Effector memory CD8-positive, alpha-beta T cell (primary cell): ENCODE results near the gene CAD.
"Not testable (repeated sequence)": the region's sequence is repeated elsewhere in the genome, so short reads cannot be mapped to it uniquely, and the experiment has no call there.

Source experiments
- ATAC-seq: fragments of 150-1000 bp; cut with Tn5 transposase; replicated peaks from 2 replicates; pipeline ENCODE4 v1.10.0; 2021; ENCODE audit warnings: mild to moderate bottlenecking, moderate library complexity
- DNase-seq, 3 experiments: peaks; one replicate each; pipeline ENCODE4 v3.0.0; 2021
- H3K27ac Mint-ChIP-seq, 2 donors: one replicate each; pipeline ENCODE4 v1.8.0; 2022; ENCODE audit warnings: mild to moderate bottlenecking in 2 of 2, mixed read lengths in 2 of 2, moderate library complexity in 2 of 2
- H3K27me3 Mint-ChIP-seq, 2 donors: one replicate each; pipeline ENCODE4 v1.8.0; 2022; ENCODE audit warnings: mixed read lengths in 2 of 2
- H3K36me3 Mint-ChIP-seq: one replicate; pipeline ENCODE4 v1.8.0; 2022; ENCODE audit warnings: mild to moderate bottlenecking, moderate library complexity, mixed read lengths; ENCODE audit not compliant: insufficient read depth
- H3K4me1 Mint-ChIP-seq, 2 donors: one replicate each; pipeline ENCODE4 v1.8.0; 2022; ENCODE audit warnings: low read depth in 2 of 2, mixed read lengths in 2 of 2
- H3K4me3 Mint-ChIP-seq, 2 donors: one replicate each; pipeline ENCODE4 v1.8.0; 2022; ENCODE audit warnings: mild to moderate bottlenecking in 2 of 2, mixed read lengths in 2 of 2, moderate library complexity in 2 of 2
- H3K9me3 Mint-ChIP-seq, 2 donors: one replicate each; pipeline ENCODE4 v1.8.0; 2022; ENCODE audit warnings: mixed read lengths in 2 of 2

The CAD gene

DNA sequence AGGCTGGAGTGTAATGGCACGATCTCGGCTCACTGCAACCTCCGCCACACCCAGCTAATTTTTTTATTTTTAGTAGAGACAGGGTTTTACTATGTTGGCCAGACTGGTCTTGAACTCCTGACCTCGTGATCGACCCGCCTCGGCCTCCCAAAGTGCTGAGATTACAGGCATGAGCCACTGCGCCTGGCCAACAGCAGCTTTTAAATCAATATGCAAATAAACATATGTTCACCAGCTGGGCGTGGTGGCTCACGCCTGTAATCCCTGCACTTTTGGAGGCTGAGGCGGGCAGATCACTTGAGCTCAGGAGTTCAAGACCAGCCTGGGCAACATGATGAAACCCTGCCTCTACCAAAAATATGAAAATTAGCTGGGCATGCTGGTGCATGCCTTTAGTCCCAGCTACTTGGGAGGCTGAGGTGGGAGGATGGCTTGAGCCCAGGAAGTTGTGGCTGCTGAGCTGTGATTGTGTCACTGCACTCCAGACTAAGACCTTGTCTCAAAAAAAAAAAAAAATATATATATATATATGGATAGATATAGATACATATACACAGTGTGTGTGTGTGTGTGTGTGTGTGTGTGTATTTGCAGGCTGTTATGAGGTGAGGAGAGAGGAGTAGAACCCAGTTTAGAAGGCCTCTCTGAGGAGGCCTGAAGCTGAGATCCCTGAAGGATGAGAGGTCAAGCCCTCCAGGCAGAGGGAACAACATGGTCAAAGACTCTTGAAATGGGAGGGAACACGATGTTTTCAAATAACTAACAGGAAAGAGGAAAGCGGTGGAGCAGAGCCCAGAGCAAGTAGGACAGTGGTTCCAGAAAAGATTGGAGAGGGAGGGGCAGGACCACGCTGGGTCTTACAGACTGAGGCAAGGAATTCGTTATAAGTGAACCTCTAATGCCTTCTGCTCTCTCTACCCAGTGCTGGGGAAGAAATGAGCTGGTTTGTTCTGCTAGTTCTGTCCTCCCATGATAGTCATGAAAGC is 55.7 kb downstream of the CAD start:
- H3K36me3 Mint-ChIP-seq, H3K9me3 Mint-ChIP-seq, H3K27ac Mint-ChIP-seq, H3K4me3 Mint-ChIP-seq, H3K4me1 Mint-ChIP-seq, ATAC-seq, DNase-seq: not testable (repeated sequence)
- H3K27me3 Mint-ChIP-seq, result peaks cover 37 to 49% of the 10 kb centered on the region in 2 donors

DNA sequence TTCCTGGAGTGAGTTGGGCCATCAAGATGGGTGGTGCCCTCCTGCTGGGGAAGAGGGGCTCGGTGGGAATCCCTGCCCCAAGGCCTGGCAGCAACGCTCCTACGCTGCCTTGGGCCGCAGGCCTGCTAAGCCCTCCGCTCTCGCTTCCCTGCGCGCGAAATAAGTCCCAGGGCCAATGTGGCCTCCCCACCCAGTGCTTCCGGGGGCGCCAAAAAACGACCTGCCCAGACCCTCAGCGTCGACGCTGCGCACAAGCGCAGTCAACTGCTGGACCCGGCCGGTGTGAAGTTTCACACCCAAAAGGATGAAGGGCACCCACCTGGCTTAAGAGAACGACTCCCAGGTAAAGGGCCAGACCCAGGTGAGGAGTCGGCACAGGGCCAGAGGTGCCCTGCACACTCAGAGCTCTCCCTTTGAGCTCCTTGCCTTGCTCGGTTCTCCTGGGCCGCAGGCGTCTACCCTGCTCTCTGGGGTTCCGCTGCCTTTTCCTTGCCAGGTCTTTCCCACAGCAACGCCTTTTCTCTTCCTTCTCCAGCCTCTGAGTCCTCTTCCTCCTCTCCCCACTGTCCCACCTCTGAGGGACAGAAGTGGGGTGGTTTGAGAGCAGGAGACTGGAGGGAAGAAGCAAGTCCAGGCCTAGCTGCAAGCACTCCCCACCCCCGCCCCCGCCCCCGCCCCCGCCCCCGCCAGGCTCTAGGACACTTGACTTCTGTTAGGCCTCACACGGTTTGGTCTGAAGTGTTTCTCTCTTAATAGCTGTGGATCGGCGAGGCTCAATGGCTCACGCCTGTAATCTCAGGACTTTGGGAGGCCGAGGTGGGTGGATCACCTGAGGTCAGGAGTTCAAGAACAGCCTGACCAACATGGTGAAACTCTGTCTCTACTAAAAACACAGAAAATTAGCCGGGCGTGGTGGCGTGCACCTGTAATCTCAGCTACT is 58.3 kb downstream of the CAD start, which contains the start of gene DNAJC5G:
TSS of gene DNAJC5G (plus strand) at position 223 of the 940 bp plus-strand sequence. CDS start 1,296 bp downstream, outside the sequence.
- no peaks in the 10 kb centered on the region for H3K9me3 Mint-ChIP-seq
- ATAC-seq (no peak), DNase-seq (no peak)
- H3K36me3 Mint-ChIP-seq, result no peaks in the 10 kb centered on the region
- H3K4me1 Mint-ChIP-seq, result no peaks in the 10 kb centered on the region
- H3K27ac Mint-ChIP-seq, result no peak within 1 kb of the TSS
- H3K27me3 Mint-ChIP-seq, result peaks cover 38 to 65% of the 10 kb centered on the region in 2 donors
- no peak within 1 kb of the TSS for H3K4me3 Mint-ChIP-seq

DNA sequence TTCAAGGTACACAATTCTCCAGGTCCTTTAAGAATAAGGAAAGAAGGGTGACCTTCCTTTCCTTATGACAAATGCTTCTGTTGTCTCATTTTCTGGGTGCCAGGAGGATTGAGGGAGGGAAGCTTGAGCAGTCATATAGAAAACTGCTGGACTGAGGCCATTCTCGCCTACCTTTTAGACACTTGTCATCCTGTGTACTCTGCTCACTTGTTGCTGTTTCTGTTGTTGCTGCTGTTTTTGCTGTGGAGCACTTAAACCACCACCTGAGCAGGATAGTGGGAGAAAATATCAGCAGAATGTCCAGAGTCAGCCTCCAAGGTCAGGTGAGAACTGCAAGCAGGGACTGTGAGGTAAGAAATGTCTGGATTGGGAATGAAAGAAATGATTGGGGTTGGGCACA is 60.8 kb downstream of the CAD start:
- ATAC-seq (no peak), DNase-seq (no peak)
- Mint-ChIP-seq H3K27ac (no peak overlapping the region), H3K4me3 (no peak overlapping the region), H3K4me1 (no peaks in the 10 kb centered on the region), H3K27me3 (peaks cover 55 to 86% of the 10 kb centered on the region in 2 donors), H3K9me3 (no peaks in the 10 kb centered on the region), H3K36me3 (no peaks in the 10 kb centered on the region)

GRCh38 chr2:27280826-27281225 is 63.7 kb downstream of the CAD start:
- Mint-ChIP-seq H3K36me3 (no peaks in the 10 kb centered on the region), H3K27me3 (peaks cover 41 to 83% of the 10 kb centered on the region in 2 donors), H3K4me1 (no peaks in the 10 kb centered on the region), H3K4me3 (no peak overlapping the region), H3K27ac (no peak overlapping the region), H3K9me3 (no peaks in the 10 kb centered on the region)
- no peak for DNase-seq
- no peak for ATAC-seq

DNA sequence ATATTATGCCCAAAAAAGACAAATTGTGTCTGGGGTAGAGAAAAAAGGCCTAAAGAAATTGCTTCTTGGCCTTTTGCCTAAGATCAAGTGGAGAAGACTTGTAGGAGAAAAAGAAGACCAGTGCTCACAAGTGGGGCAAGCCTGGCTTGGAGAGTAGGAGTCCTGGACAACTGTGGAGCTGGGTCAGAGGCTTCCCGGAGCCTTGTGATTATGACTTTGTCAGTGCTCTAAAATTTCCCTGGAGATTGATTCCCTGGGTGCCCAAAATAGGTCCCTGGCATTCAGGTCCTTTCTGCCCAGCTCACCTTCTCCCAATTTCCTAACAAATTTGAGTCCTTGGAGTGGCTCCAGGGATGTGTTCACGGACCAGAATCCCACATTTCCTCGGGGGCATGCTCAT is 64.3 kb downstream of the CAD start:
- no peaks in the 10 kb centered on the region for H3K9me3 Mint-ChIP-seq
- ATAC-seq, result no peak
- DNase-seq, result no peak
- H3K36me3 Mint-ChIP-seq, result no peaks in the 10 kb centered on the region
- H3K4me3 Mint-ChIP-seq, result no peak overlapping the region
- H3K27me3 Mint-ChIP-seq, result peaks cover 41 to 77% of the 10 kb centered on the region in 2 donors
- no peaks in the 10 kb centered on the region for H3K4me1 Mint-ChIP-seq
- no peak overlapping the region for H3K27ac Mint-ChIP-seq

- H3K27me3 Mint-ChIP-seq, result peaks cover 45 to 78% of the 10 kb centered on the region in 2 donors
- ATAC-seq (no peak), DNase-seq (no peak)
- H3K9me3 Mint-ChIP-seq, result no peaks in the 10 kb centered on the region
- H3K4me3 Mint-ChIP-seq, result no peak within 1 kb of the TSS
- H3K36me3 Mint-ChIP-seq, result no peaks in the 10 kb centered on the region
- H3K4me1 Mint-ChIP-seq, result no peaks in the 10 kb centered on the region
- H3K27ac Mint-ChIP-seq, result no peak within 1 kb of the TSS
These were observed 64.8 kb downstream of the CAD start, which contains the start of gene TRIM54 for GRCh38 chr2:27281855-27282559. TSS of gene TRIM54 (plus strand) at chr2:27282429. CDS start at chr2:27282732, 303 bp downstream.

DNA sequence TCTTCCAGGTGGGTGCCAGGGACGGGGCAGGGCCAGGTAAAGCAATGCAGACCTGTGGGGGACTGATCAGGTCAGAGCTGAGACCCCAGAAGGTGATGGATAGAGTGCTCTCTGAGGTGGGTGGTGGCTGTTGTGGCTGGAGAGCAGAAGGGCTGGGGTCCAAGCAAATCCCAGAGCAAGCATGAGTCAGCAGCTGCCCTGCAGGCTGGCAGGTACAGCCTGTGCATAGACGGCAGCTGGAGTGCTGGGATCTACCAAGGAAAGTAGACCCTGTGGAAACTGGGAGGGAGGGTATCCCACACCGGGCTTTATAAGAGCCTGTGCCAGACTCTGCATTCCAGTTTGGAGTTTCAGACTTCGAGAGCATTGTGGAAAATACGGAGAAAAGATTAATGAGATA is 65.7 kb downstream of the CAD start:
- Mint-ChIP-seq H3K27ac (no peak overlapping the region), H3K4me1 (no peaks in the 10 kb centered on the region), H3K4me3 (no peak overlapping the region), H3K9me3 (no peaks in the 10 kb centered on the region), H3K36me3 (no peaks in the 10 kb centered on the region), H3K27me3 (peaks cover 38 to 78% of the 10 kb centered on the region in 2 donors)
- ATAC-seq (no peak), DNase-seq (no peak)

- peaks cover 27 to 75% of the 10 kb centered on the region in 2 donors for H3K27me3 Mint-ChIP-seq
These were observed 67.8 kb downstream of the CAD start for GRCh38 chr2:27284996-27285395.

DNA sequence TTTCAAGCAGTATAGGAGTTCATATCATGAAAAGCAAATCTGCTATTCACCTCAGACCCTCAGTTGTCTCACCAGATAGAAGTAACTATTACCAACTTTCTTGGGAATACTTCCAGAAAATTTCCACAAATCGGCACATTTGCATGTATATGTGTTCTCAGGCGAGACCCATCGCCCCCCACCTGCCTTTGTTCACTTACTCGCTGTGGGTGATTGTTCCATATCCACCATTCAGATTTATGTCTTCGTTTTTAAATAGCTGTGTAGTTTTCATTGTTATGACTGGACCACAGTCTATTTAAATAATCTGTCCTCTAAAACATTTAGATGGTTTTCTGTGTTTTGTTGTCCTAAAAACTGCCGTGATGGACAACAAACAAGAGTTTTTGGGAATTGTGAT is 68.3 kb downstream of the CAD start:
- Mint-ChIP-seq H3K36me3 (no peaks in the 10 kb centered on the region), H3K27me3 (peaks cover 27 to 73% of the 10 kb centered on the region in 2 donors), H3K4me1 (no peaks in the 10 kb centered on the region), H3K4me3 (no peak overlapping the region), H3K27ac (no peak overlapping the region), H3K9me3 (no peaks in the 10 kb centered on the region)
- DNase-seq, result no peak
- ATAC-seq, result no peak

More at GRCh38 chr2:27284996-27285395, 67.8 kb downstream of the CAD start:
- ATAC-seq (no peak), DNase-seq (no peak)
- no peak overlapping the region for H3K27ac Mint-ChIP-seq
- no peaks in the 10 kb centered on the region for H3K36me3 Mint-ChIP-seq
- H3K9me3 Mint-ChIP-seq, result no peaks in the 10 kb centered on the region
- no peaks in the 10 kb centered on the region for H3K4me1 Mint-ChIP-seq
- no peak overlapping the region for H3K4me3 Mint-ChIP-seq

DNA sequence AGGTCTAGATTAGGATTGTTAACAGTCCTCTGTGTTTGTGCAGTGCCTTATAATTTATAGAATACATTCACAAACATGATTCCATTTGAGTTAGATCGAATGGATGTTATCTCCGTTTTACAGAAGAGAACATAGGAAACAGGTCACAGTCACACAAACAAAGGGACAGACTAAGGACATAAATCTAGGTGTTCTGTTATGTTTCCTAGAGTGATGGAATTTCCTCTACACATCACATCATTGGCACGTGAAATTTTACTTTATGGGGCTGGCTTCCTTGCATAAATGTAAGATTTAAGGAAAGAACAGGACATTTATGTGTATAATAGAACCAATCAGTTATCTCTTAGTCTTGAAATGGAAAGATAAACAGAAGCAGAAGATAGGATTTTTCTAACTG is 71.4 kb downstream of the CAD start:
- Mint-ChIP-seq H3K36me3 (no peaks in the 10 kb centered on the region), H3K4me1 (no peaks in the 10 kb centered on the region), H3K27me3 (peaks cover 20 to 55% of the 10 kb centered on the region in 2 donors), H3K27ac (no peak overlapping the region), H3K9me3 (no peaks in the 10 kb centered on the region), H3K4me3 (no peak overlapping the region)
- no peak for DNase-seq
- ATAC-seq, result no peak

DNA sequence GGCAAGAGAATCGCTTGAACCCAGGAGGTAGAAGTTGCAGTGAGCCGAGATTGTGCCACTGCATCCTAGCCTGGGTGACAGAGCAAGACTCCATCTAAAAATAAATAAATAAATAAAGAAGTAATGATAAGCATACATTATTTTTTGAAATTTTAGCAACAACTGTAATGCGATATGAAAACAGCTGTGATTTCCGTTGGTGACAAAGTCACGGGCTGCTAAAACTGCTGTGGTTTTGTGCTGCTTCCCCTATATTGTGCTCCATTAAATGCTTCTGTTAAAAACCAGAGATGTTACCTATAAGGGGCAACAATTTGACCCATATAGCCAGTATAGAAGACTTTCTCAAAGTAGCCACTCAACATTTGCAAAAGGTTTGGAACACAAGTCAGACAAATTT is 73.4 kb downstream of the CAD start:
- Mint-ChIP-seq H3K36me3 (no peaks in the 10 kb centered on the region), H3K27me3 (peaks cover 25 to 42% of the 10 kb centered on the region in 2 donors), H3K4me1 (no peaks in the 10 kb centered on the region), H3K4me3 (no peak overlapping the region), H3K27ac (no peak overlapping the region), H3K9me3 (no peaks in the 10 kb centered on the region)
- DNase-seq, result no peak
- ATAC-seq, result no peak

GRCh38 chr2:27291865-27292264 is 74.7 kb downstream of the CAD start:
- no peaks in the 10 kb centered on the region for H3K4me1 Mint-ChIP-seq
- peaks cover 20 to 49% of the 10 kb centered on the region in 2 donors for H3K27me3 Mint-ChIP-seq
- DNase-seq, result no peak
- no peaks in the 10 kb centered on the region for H3K36me3 Mint-ChIP-seq
- no peak overlapping the region for H3K27ac Mint-ChIP-seq
- ATAC-seq, result no peak
- H3K9me3 Mint-ChIP-seq, result no peaks in the 10 kb centered on the region
- no peak overlapping the region for H3K4me3 Mint-ChIP-seq
